HG03558 (cell line): ENCODE measurements around the gene RPL15.

Experiments used
- ATAC-seq: cut with Tn5 transposase; IDR thresholded peaks from one replicate; pipeline ENCODE4 v1.9.1; 2021; ENCODE audit warnings: moderate number of reproducible peaks; ENCODE audit not compliant: unreplicated experiment; ENCODE audit errors: extremely low read depth

The RPL15 gene

DNA sequence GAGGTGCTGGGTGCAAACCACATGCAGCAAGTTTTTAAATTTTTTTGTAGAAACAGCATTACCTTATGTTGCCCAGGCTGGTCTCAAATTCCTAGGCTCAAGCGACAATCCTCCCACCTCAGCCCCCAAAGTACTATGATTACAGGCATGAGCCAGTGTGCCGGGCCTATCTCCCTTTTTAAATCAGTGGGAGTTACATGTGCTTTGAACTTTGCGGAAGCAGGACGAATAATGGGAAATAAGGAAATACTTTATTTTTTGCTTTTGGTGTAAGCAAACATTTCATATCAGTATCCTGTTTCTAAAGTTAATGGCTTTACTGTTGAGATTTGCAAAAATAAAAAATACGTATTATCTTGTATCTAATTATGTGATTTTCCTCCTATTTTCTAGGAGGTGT lies 37.2 kb downstream of the RPL15 start:
- ATAC-seq: no peak

DNA sequence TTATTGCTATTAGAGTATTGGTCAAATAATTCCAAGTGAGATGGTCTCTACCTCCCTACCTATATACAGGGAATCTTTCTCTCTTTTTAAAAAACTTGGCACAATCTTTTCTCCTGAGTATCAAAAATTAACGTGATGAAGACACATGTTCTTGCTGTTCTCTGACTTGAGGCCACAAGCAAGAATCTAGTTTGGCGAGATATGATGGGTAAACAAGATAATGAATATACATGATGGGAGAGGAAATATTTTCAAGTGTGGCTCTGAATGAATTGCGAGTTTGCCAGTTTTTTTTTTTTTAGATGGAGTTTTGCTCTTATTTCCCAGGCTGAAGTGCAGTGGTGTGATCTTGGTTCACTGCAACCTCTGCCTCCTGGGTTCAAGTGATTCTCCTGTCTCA lies 39.8 kb downstream of the RPL15 start:
- no peak for ATAC-seq

DNA sequence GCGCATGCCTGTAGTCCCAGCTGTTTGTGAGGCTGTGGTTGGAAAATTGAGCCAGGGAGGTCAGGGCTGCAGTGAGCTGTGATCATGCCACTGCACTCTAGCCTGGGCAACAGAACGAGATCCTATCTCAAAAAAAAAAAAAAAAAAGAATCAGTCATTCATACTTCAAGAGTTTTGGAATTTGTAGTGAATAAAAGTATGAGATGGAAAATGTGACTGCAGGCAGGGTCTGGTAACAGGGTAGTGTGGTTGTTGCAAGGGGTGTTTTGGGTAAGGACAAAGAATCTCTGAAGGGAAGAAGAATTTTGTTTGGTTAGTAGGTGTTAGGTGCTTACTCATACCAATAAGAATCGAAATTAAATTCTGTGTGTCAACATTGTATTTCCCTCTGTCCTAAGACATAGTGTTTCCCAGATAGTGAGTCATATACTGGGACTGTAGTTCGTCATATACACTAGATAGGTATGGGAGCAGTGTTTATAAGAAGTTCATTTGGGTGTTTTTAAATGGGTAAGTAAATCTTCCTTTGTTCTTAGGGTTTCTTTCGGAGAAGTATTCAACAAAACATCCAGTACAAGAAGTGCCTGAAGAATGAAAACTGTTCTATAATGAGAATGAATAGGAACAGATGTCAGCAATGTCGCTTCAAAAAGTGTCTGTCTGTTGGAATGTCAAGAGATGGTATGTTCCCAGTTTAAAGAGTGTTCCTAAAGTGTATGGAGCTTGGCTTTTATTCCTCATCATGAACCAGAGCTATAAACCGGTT lies 42.4 kb downstream of the RPL15 start:
- no peak for ATAC-seq

DNA sequence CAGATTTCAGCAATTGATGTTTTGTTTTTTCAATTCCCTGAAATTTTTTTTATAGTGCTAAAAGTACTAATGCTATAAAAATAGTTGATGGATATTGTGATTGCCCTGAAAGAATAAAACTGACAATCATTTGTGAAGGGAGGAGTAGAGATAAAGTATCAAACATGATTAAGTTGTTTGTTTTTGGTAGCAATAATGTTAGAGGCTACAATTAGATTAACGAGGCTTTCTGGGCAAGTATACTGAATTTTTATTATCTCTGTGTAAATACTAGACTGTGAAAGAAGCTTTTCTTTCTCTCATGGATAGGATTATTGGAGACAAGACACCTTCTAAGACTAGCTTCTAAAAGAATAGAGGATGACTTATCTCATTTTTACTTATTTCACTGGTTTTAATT lies 43.7 kb downstream of the RPL15 start:
- ATAC-seq: no peak

GRCh38 chr3:23961066-23961465 lies 44.1 kb downstream of the RPL15 start:
- ATAC-seq: no peak

DNA sequence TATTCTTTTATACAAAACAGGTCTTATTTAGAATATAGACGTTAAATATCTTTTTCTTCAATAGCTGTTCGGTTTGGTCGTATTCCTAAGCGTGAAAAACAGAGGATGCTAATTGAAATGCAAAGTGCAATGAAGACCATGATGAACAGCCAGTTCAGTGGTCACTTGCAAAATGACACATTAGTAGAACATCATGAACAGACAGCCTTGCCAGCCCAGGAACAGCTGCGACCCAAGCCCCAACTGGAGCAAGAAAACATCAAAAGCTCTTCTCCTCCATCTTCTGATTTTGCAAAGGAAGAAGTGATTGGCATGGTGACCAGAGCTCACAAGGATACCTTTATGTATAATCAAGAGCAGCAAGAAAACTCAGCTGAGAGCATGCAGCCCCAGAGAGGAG lies 45.0 kb downstream of the RPL15 start:
- ATAC-seq: no peak

DNA sequence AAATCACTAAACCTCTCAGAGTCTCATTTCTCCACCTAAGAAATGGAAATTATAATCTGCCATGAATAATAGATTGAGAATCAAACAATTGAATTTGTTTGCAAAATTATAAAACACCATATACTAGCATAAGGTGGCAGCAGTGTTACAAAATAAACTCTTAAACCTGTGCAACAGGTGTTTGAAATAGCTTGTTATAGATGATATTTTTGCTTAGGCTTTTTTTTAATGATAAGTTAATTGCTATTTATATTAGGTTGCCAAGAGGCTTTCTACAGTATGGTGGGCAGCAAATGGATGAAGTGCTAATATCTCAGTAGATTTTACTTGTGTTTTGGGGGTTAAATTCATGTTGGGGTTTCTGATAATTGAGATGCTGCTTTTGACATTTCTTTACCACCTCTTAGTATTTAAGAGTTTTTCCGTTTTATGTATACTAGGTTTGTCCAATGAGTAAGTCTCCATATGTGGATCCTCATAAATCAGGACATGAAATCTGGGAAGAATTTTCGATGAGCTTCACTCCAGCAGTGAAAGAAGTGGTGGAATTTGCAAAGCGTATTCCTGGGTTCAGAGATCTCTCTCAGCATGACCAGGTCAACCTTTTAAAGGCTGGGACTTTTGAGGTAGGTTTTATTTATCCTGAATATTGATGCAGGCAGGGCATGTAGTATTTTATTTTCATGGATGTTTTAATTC lies 47.8 kb downstream of the RPL15 start:
- no peak for ATAC-seq

DNA sequence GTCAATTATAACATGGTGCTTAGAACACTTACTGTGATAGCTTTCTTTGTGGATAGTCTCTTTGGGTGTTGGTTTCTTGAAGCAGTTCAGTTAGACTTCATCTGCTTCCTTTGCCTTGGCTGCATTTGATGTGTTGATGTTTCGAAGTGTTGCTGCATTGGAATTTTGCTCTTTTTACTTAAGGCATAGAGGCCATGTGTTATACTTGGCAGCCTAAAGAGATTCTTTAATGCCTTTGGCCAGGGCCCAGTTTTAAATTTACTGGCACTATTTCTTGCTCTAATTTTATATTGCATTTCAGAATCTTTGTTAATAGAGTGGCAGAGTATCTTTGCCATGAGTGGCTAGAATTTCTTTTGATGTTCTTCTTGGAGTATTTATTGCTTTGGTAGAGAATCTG lies 49.4 kb downstream of the RPL15 start:
- no peak for ATAC-seq

GRCh38 chr3:23968463-23969184 lies 51.7 kb downstream of the RPL15 start:
- ATAC-seq: no peak

DNA sequence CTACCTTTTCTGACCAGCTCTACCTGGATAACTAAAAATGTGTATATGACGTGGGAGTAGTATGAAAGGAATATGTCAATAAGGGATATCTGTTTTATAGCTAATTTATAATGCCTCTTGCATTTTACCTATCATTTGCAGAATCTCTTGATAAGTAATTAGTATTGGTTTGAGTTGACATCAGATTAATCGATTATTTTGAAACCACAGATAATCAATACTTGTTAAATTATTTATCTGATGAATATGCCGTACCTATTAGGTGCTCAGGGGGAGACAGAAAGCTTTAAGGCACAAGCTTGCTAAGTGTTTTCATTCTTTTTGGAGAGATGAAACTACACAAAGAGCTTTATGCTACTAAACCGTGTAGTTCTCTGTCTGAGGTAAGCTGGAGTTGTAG lies 52.5 kb downstream of the RPL15 start:
- no peak for ATAC-seq
